ENCODE measurements around the gene PUS10.
"Not testable (repeated sequence)": the region's sequence is repeated elsewhere in the genome, so short reads cannot be mapped to it uniquely, and the experiment has no call there.

DNA sequence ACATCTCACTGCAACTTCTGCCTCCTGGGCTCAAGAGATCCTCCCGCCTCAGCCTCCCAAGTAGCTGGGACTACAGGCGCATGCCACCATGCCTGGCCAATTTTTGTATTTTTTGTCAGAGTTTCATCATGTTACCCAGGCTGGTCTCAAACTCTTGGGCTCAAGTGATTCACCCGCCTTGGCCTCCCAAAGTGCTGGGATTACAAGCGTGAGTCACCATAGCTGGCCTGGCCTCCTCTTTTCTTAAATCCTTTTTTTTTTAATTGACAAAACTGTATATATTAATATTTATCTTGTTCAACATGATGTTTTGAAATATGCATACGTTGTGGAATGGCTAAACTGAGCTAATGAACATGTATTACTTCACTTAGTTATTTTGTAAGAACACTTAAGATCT is 86.0 kb downstream of the PUS10 start:
- not testable (repeated sequence) for TF ChIP-seq POLR2AphosphoS5 (IDR thresholded peaks at IDR 0.05; ENCODE audit: low read depth, low read length); SIN3A (IDR thresholded peaks at IDR 0.05; ENCODE audit: borderline replicate concordance, insufficient read depth, low read depth, low read length); TCF7L2 (IDR thresholded peaks at IDR 0.05; ENCODE audit: low read depth, low read length)
- TF ChIP-seq, protein P1, sequence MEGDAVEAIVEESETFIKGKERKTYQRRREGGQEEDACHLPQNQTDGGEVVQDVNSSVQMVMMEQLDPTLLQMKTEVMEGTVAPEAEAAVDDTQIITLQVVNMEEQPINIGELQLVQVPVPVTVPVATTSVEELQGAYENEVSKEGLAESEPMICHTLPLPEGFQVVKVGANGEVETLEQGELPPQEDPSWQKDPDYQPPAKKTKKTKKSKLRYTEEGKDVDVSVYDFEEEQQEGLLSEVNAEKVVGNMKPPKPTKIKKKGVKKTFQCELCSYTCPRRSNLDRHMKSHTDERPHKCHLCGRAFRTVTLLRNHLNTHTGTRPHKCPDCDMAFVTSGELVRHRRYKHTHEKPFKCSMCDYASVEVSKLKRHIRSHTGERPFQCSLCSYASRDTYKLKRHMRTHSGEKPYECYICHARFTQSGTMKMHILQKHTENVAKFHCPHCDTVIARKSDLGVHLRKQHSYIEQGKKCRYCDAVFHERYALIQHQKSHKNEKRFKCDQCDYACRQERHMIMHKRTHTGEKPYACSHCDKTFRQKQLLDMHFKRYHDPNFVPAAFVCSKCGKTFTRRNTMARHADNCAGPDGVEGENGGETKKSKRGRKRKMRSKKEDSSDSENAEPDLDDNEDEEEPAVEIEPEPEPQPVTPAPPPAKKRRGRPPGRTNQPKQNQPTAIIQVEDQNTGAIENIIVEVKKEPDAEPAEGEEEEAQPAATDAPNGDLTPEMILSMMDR (IDR thresholded peaks at IDR 0.05), result not testable (repeated sequence)
